ENCODE results near the gene CLDND1.

DNA sequence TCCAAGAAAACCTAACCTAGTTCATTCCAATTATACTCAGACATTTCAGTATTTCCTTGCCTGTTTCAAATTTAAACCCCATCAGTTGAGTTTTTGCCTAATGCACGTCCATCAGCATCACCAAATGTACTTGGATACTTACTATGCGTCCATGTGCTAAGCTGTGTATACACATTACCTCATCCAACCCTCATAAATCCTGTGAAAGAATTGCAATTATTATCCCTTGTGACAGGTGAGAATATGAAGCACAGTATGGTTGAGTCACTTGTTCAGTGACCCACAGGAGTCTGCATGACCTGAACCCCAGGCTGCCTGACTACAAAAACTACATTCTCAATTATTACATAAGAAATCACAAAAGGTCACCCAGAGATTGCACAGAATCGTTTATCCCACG is 22.7 kb downstream of the CLDND1 start:
- TF ChIP-seq CTCF (IDR thresholded peaks at IDR 0.05; ENCODE audit: insufficient read depth, low read length, poor library complexity, severe bottlenecking) (no peak), EZH2phosphoT487 (conservative IDR thresholded peaks at IDR 0.05; ENCODE audit: low read length) (no peak)

Measured in SU-DHL-6 (cell line).